Mesenchymal stem cell (in vitro differentiated cells and primary cell): ENCODE data around the gene PADI1.

ENCODE experiments used
- DNase-seq: peaks from one replicate; pipeline ENCODE4 v3.0.0-alpha.2; 2013
- H2AFZ ChIP-seq: one replicate; pipeline ENCODE4 v1.6.1; 2013; ENCODE audit warnings: low read depth, mild to moderate bottlenecking, control low read depth, inconsistent platforms, low read length, moderate library complexity
- H2AK5ac ChIP-seq: 2 replicates; pipeline ENCODE4 v1.6.1; 2013; ENCODE audit warnings: low read length, moderate library complexity, mild to moderate bottlenecking, inconsistent platforms; ENCODE audit not compliant: severe bottlenecking
- H2BK120ac ChIP-seq: one replicate; pipeline ENCODE4 v1.6.1; 2013; ENCODE audit warnings: low read depth, mild to moderate bottlenecking, inconsistent platforms, low read length, moderate library complexity
- H2BK12ac ChIP-seq, 2 experiments: one replicate each; pipeline ENCODE4 v1.6.1; 2013; ENCODE audit warnings: inconsistent platforms in 2 of 2, low read length in 2 of 2, mild to moderate bottlenecking in 2 of 2, moderate library complexity in 2 of 2, control low read depth in 1 of 2
- H2BK15ac ChIP-seq: one replicate; pipeline ENCODE4 v1.6.1; 2013; ENCODE audit warnings: mild to moderate bottlenecking, low read depth, inconsistent platforms; ENCODE audit not compliant: poor library complexity, severe bottlenecking
- H2BK5ac ChIP-seq: 2 replicates; pipeline ENCODE4 v1.6.1; 2013; ENCODE audit warnings: low read depth, mild to moderate bottlenecking, low read length, control low read depth, inconsistent platforms; ENCODE audit not compliant: poor library complexity, severe bottlenecking
- H3K14ac ChIP-seq, 2 experiments: one replicate each; pipeline ENCODE4 v1.6.1; 2013; ENCODE audit warnings: inconsistent platforms in 2 of 2, low read length in 2 of 2, control low read depth in 1 of 2, mild to moderate bottlenecking in 1 of 2, moderate library complexity in 1 of 2
- H3K18ac ChIP-seq, 2 experiments: one replicate each; pipeline ENCODE4 v1.6.1; 2013; ENCODE audit warnings: inconsistent platforms in 2 of 2, low read length in 2 of 2, control low read depth in 1 of 2, low read depth in 1 of 2, mild to moderate bottlenecking in 1 of 2
- H3K23ac ChIP-seq, 2 experiments: one replicate each; pipeline ENCODE4 v1.6.1; 2013; ENCODE audit warnings: inconsistent platforms in 2 of 2, low read length in 2 of 2, mild to moderate bottlenecking in 2 of 2, moderate library complexity in 2 of 2, control low read depth in 1 of 2
- H3K27ac ChIP-seq: 2 replicates; pipeline ENCODE4 v1.5.1; 2013; ENCODE audit warnings: mild to moderate bottlenecking, moderate library complexity, low read length, control low read depth, inconsistent platforms; ENCODE audit not compliant: poor library complexity, severe bottlenecking
- H3K27me3 ChIP-seq, 2 experiments: 2 replicates each; pipeline versions ENCODE4 v1.6.1 to v1.7.0; 2013; ENCODE audit warnings: low read length in 2 of 2, mild to moderate bottlenecking in 2 of 2, moderate library complexity in 2 of 2, control low read depth in 1 of 2, inconsistent platforms in 1 of 2; ENCODE audit not compliant: control insufficient read depth in 1 of 2, insufficient read depth in 1 of 2
- H3K36me3 ChIP-seq, 2 experiments: 2 replicates each; pipeline versions ENCODE4 v1.6.1 to v1.7.0; 2013; ENCODE audit warnings: low read length in 2 of 2, control low read depth in 1 of 2, inconsistent platforms in 1 of 2, low read depth in 1 of 2, mild to moderate bottlenecking in 1 of 2; ENCODE audit not compliant: insufficient read depth in 2 of 2, control insufficient read depth in 1 of 2
- H3K4ac ChIP-seq, 2 experiments: one replicate each; pipeline ENCODE4 v1.6.1; 2013; ENCODE audit warnings: inconsistent platforms in 2 of 2, low read length in 2 of 2, mild to moderate bottlenecking in 2 of 2, moderate library complexity in 2 of 2, control low read depth in 1 of 2, low read depth in 1 of 2
- H3K4me1 ChIP-seq: 2 replicates; pipeline ENCODE4 v1.6.1; 2013; ENCODE audit warnings: low read depth, low read length, control low read depth; ENCODE audit not compliant: control insufficient read depth, insufficient read depth
- H3K4me2 ChIP-seq: 2 replicates; pipeline ENCODE4 v1.6.1; 2013; ENCODE audit warnings: low read length, mild to moderate bottlenecking, inconsistent platforms; ENCODE audit not compliant: poor library complexity, severe bottlenecking
- H3K4me3 ChIP-seq, 2 experiments: 2 replicates each; pipeline versions ENCODE4 v1.5.1 to v1.7.0; 2013; ENCODE audit warnings: low read length in 2 of 2, mild to moderate bottlenecking in 2 of 2, control low read depth in 1 of 2, low read depth in 1 of 2; ENCODE audit not compliant: insufficient read depth in 1 of 2
- H3K79me1 ChIP-seq: replicated peaks from 2 replicates; pipeline ENCODE4 v1.6.1; 2013; ENCODE audit warnings: mild to moderate bottlenecking, control low read depth, low read length, inconsistent platforms; ENCODE audit not compliant: poor library complexity, severe bottlenecking
- H3K9ac ChIP-seq: 2 replicates; pipeline ENCODE4 v1.7.0; 2013; ENCODE audit warnings: mild to moderate bottlenecking, low read length, moderate library complexity
- H3K9me3 ChIP-seq: 2 replicates; pipeline ENCODE4 v1.7.0; 2013; ENCODE audit warnings: mild to moderate bottlenecking, low read length; ENCODE audit not compliant: control insufficient read depth
- H4K8ac ChIP-seq: one replicate; pipeline ENCODE4 v1.6.1; 2013; ENCODE audit warnings: inconsistent platforms, mild to moderate bottlenecking, low read length, moderate library complexity
- H4K91ac ChIP-seq: one replicate; pipeline ENCODE4 v1.6.1; 2013; ENCODE audit warnings: mild to moderate bottlenecking, low read length, inconsistent platforms
- WGBS: methylation state at CpG from one replicate; pipeline ENCODE4 v1.1.7; 2013; ENCODE audit warnings: mixed read lengths; 5-methylcytosine and 5-hydroxymethylcytosine counted together

Gene PADI1

DNA sequence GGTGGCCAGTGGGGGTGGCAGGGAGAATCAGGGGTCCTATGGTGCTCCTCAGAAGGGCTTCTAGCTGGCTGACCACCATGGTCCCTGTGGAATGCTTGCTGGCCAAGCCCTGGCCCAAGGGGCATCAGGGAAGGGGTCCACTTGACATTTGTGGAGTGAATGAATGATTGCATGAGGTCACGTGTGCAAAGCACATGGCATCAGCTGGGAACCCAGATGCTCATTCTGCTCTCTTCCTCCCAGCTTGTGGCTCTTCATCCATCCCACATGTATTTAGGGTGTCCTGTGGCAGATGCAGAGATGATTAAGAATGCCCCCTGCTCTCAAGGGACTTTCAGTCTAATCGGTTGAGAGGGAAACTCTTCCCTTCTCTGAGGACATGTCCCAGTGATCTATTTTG, 76.0 kb downstream of the PADI1 start:
- Histone ChIP-seq H3K36me3 (no peaks in the 10 kb centered on the region), H3K23ac (no peak overlapping the region), H2AK5ac (no peak overlapping the region), H3K4me1 (peaks cover 6% of the 10 kb centered on the region), H3K27me3 (peaks cover 7 to 88% of the 10 kb centered on the region in 2 experiments), H3K14ac (no peak overlapping the region), H2BK120ac (no peak overlapping the region), H3K9me3 (no peaks in the 10 kb centered on the region), H3K4me3 (no peak overlapping the region), H2BK15ac (no peak overlapping the region), H3K4me2 (no peak overlapping the region), H3K9ac (no peak overlapping the region), H3K27ac (no peak overlapping the region), H4K8ac (no peak overlapping the region), H2BK12ac (no peak overlapping the region), H4K91ac (no peak overlapping the region), H3K18ac (no peak overlapping the region), H3K4ac (no peak overlapping the region), H3K79me1 (no peaks in the 10 kb centered on the region), H2BK5ac (no peak overlapping the region), H2AFZ (no peak overlapping the region)
- no peak for DNase-seq
- WGBS = 90% methylated on average over 2 of the region's 2 CpGs

DNA sequence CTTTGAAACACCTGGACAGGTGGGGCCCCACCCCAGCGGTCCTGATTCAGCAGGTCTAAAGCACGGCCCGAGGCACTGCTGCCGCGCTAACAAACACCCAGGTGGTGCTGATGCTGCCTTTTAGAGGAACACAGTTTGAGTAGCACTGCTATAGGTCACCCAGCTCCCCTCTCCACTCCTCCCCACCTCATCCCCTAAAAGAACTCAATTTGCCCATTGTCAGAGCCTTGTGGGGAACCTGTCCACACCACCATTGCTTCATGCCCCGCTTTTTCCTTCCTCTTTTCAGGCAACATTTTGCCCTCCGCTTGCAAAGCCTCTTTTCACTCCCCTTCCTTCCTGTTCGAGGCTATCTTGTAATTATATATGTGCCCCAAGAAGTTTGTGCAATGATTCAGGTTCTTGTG, 76.8 kb downstream of the PADI1 start:
- 65% methylated on average over 6 of the region's 8 CpGs for WGBS
- peaks cover 5% of the 10 kb centered on the region for H3K4me1 ChIP-seq

DNA sequence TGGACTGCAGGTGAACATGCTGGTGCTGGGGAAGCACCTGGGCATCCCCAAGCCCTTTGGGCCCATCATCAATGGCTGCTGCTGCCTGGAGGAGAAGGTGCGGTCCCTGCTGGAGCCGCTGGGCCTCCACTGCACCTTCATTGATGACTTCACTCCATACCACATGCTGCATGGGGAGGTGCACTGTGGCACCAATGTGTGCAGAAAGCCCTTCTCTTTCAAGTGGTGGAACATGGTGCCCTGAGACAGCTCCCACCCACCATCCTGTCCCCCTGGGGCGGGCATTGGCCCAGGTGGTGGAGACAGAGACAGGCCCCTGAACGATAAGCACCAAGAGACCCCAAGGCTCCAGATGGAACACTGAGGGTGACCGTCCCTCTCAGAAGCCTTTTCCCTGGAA, 77.9 kb downstream of the PADI1 start:
- Histone ChIP-seq H2BK120ac (no peak overlapping the region), H3K14ac (no peak overlapping the region), H2BK12ac (no peak overlapping the region), H3K18ac (no peak overlapping the region), H2BK15ac (no peak overlapping the region), H3K9me3 (no peaks in the 10 kb centered on the region), H3K4me1 (peaks cover 6% of the 10 kb centered on the region), H3K79me1 (no peaks in the 10 kb centered on the region), H3K4me2 (no peak overlapping the region), H3K27ac (no peak overlapping the region), H3K23ac (no peak overlapping the region), H3K4ac (no peak overlapping the region), H3K4me3 (no peak overlapping the region), H3K36me3 (no peaks in the 10 kb centered on the region), H3K9ac (no peak overlapping the region), H2AFZ (no peak overlapping the region), H3K27me3 (peaks cover 7 to 86% of the 10 kb centered on the region in 2 experiments), H2BK5ac (no peak overlapping the region), H2AK5ac (no peak overlapping the region), H4K91ac (no peak overlapping the region), H4K8ac (no peak overlapping the region)
- DNase-seq = no peak
- WGBS = 84% methylated on average over 5 of the region's 5 CpGs

More for the DNA sequence above, 76.8 kb downstream of the PADI1 start:
- H4K8ac ChIP-seq = no peak overlapping the region
- H3K79me1 ChIP-seq = no peaks in the 10 kb centered on the region
- no peak overlapping the region for H3K4ac ChIP-seq
- no peak overlapping the region for H2BK12ac ChIP-seq
- H3K18ac ChIP-seq = no peak overlapping the region
- no peak for DNase-seq
- H4K91ac ChIP-seq = no peak overlapping the region
- no peak overlapping the region for H3K4me2 ChIP-seq
- no peak overlapping the region for H3K27ac ChIP-seq
- no peak overlapping the region for H3K9ac ChIP-seq
- H3K36me3 ChIP-seq = no peaks in the 10 kb centered on the region
- H2BK15ac ChIP-seq = no peak overlapping the region
- H3K27me3 ChIP-seq = peaks cover 7 to 90% of the 10 kb centered on the region in 2 experiments
- H3K9me3 ChIP-seq = no peaks in the 10 kb centered on the region
- no peak overlapping the region for H2BK120ac ChIP-seq
- H3K23ac ChIP-seq = no peak overlapping the region
- H2BK5ac ChIP-seq = no peak overlapping the region
- no peak overlapping the region for H3K4me3 ChIP-seq
- no peak overlapping the region for H2AK5ac ChIP-seq
- H2AFZ ChIP-seq = no peak overlapping the region
- H3K14ac ChIP-seq = no peak overlapping the region

DNA sequence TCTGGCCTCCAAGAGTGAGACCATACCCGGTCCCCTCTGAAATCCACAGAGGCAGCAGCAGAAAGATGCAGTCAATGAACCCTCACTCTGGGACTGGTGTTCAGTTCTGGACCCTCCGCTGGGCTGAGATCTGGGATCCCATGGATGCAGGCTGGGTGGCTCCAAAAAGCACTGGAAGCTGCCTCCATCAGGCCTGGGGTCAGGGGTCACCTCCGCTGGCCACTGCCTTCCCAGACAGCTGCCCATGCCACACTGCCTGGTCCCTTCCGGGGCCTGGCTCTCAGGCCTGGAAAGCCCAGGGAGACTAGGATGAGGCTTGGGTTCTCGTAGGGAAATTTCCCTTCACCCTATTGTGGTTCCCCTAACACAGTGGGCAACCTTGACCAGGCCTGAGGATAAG, 81.7 kb downstream of the PADI1 start:
- no peak overlapping the region for H3K4me3 ChIP-seq
- no peaks in the 10 kb centered on the region for H3K9me3 ChIP-seq
- no peaks in the 10 kb centered on the region for H3K36me3 ChIP-seq
- H2AK5ac ChIP-seq = peak overlapping the region; percentile 24
- H3K27me3 ChIP-seq = peaks cover 7 to 81% of the 10 kb centered on the region in 2 experiments
- no peaks in the 10 kb centered on the region for H3K79me1 ChIP-seq
- H3K23ac ChIP-seq = no peak overlapping the region
- no peak overlapping the region for H3K27ac ChIP-seq
- H3K18ac ChIP-seq = no peak overlapping the region
- H3K4ac ChIP-seq = no peak overlapping the region
- H3K4me1 ChIP-seq = peaks cover 12% of the 10 kb centered on the region
- 67% methylated on average over 5 of the region's 5 CpGs for WGBS
- H4K91ac ChIP-seq = no peak overlapping the region
- no peak overlapping the region for H2BK15ac ChIP-seq
- no peak overlapping the region for H3K14ac ChIP-seq
- no peak overlapping the region for H2BK120ac ChIP-seq
- H2AFZ ChIP-seq = no peak overlapping the region
- H3K9ac ChIP-seq = no peak overlapping the region
- H3K4me2 ChIP-seq = no peak overlapping the region
- H2BK5ac ChIP-seq = no peak overlapping the region
- H2BK12ac ChIP-seq = no peak overlapping the region
- DNase-seq = no peak
- H4K8ac ChIP-seq = no peak overlapping the region
